Endothelial cell of umbilical vein (primary cell): ENCODE data around the gene POU6F2. TPM values are rescaled to one million over a fixed set of nuclear protein-coding genes. Genes with fewer than 3 reads are reported as not detected.

Source experiments
- BruUV-seq: library from RNA; stranded (reverse); fragments of 400-500 nt; replicated peaks from 2 replicates; lab custom pipeline; 2021; lab: Mats Ljungman, UMichigan
- CTCF ChIA-PET: fragments of 300-600, 350-600 bp; sonication (Branson Sonifier 250); formaldehyde crosslinking; loops from one replicate; lab custom pipeline; 2021; ENCODE audit warnings: antibody characterized with exemption, inconsistent platforms; lab: Charles Lee
- POLR2A ChIA-PET: fragments of 300-600, 350-600 bp; sonication (Branson Sonifier 250); formaldehyde crosslinking; loops from one replicate; lab custom pipeline; 2021; ENCODE audit warnings: antibody characterized with exemption, inconsistent platforms; lab: Charles Lee
- DNase-seq: peaks from one replicate; pipeline ENCODE4 v3.0.0-alpha.2; 2011; ENCODE audit warnings: low read depth, low spot score
- FAIRE-seq: peaks from 2 replicates; lab custom pipeline; 2011; peaks lifted over from hg19 to GRCh38; lab: Jason Lieb, UNC
- H2AFZ ChIP-seq: 2 replicates; pipeline ENCODE4 v1.6.0; 2012; ENCODE audit warnings: low read depth, low read length, control low read depth, inconsistent platforms
- H3K27ac ChIP-seq: 2 replicates; pipeline ENCODE4 v1.5.1; 2011; ENCODE audit warnings: low read depth, mild to moderate bottlenecking, control low read depth, low read length, moderate library complexity; ENCODE audit not compliant: insufficient read depth
- H3K27me3 ChIP-seq, 2 experiments: 2 replicates each; pipeline versions ENCODE4 v1.6.0 to v1.6.1; 2011; ENCODE audit warnings: low read length in 2 of 2, mixed read lengths in 1 of 2; ENCODE audit not compliant: control insufficient read depth in 2 of 2, insufficient read depth in 2 of 2
- H3K36me3 ChIP-seq, 2 experiments: 2 replicates in 1 of 2; 3 replicates in 1 of 2; pipeline ENCODE4 v1.5.1; 2011; ENCODE audit warnings: low read length in 2 of 2, mild to moderate bottlenecking in 1 of 2, moderate library complexity in 1 of 2; ENCODE audit not compliant: control insufficient read depth in 2 of 2, insufficient read depth in 2 of 2; ENCODE audit errors: extremely low read depth in 1 of 2
- H3K4me1 ChIP-seq: 3 replicates; pipeline ENCODE4 v1.5.1; 2011; ENCODE audit warnings: mild to moderate bottlenecking, low read length; ENCODE audit not compliant: control insufficient read depth, insufficient read depth; ENCODE audit errors: extremely low read depth
- H3K4me2 ChIP-seq: 2 replicates; pipeline ENCODE4 v1.6.1; 2011; ENCODE audit warnings: low read length, control low read depth, mixed read lengths; ENCODE audit not compliant: insufficient read depth
- H3K4me3 ChIP-seq, 3 experiments: fragments of 200-600 bp in 1 of 3; sonication (generic), shearing (Covaris generic) in 1 of 3; replicated peaks in 1 of 3; 2 replicates each; pipeline ENCODE4 v1.5.1; 2011 to 2016; ENCODE audit warnings: control low read depth in 3 of 3, low read length in 3 of 3, mild to moderate bottlenecking in 2 of 3, inconsistent platforms in 1 of 3, low read depth in 1 of 3, moderate library complexity in 1 of 3; ENCODE audit not compliant: insufficient read depth in 1 of 3
- H3K79me2 ChIP-seq: 2 replicates; pipeline ENCODE4 v1.6.0; 2012; ENCODE audit warnings: low read length, inconsistent platforms; ENCODE audit not compliant: control insufficient read depth, insufficient read depth
- H3K9ac ChIP-seq: replicated peaks from 2 replicates; pipeline ENCODE3; 2011; ENCODE audit warnings: low read length, control low read depth; ENCODE audit not compliant: insufficient read depth; ENCODE audit errors: extremely low read depth
- H3K9me1 ChIP-seq: replicated peaks from 3 replicates; pipeline ENCODE4 v1.6.0; 2011; ENCODE audit warnings: mild to moderate bottlenecking, low read length; ENCODE audit not compliant: control insufficient read depth, insufficient read depth; ENCODE audit errors: extremely low read depth
- H3K9me3 ChIP-seq: replicated peaks from 2 replicates; pipeline ENCODE4 v1.5.1; 2012; ENCODE audit warnings: low read length, inconsistent platforms; ENCODE audit not compliant: control insufficient read depth, insufficient read depth
- H4K20me1 ChIP-seq: replicated peaks from 2 replicates; pipeline ENCODE3; 2011; ENCODE audit warnings: mild to moderate bottlenecking, low read length; ENCODE audit not compliant: control insufficient read depth, insufficient read depth; ENCODE audit errors: extremely low read depth
- EZH2 ChIP-seq: IDR thresholded peaks from 2 replicates; pipeline ENCODE4 v1.6.1; 2012; ENCODE audit warnings: borderline replicate concordance, low read depth, mild to moderate bottlenecking, moderate library complexity, low read length, inconsistent platforms; ENCODE audit not compliant: severe bottlenecking
- FOS ChIP-seq: IDR thresholded peaks from 2 replicates; pipeline ENCODE4 v1.6.1; 2011; ENCODE audit warnings: mild to moderate bottlenecking, low read length, moderate library complexity, borderline replicate concordance; ENCODE audit not compliant: insufficient read depth
- GATA2 ChIP-seq: IDR thresholded peaks from 2 replicates; pipeline ENCODE4 v1.7.0; 2011; ENCODE audit warnings: low read depth, mild to moderate bottlenecking, moderate library complexity, mixed read lengths, low read length; ENCODE audit not compliant: insufficient read length, insufficient read depth
- JUN ChIP-seq: IDR thresholded peaks from 2 replicates; pipeline ENCODE4 v1.6.1; 2011; ENCODE audit warnings: borderline replicate concordance, low read depth; ENCODE audit not compliant: insufficient read length, insufficient read depth
- MYC ChIP-seq: IDR thresholded peaks from one replicate; pipeline ENCODE4 v1.6.1; 2011; ENCODE audit warnings: mild to moderate bottlenecking, low read depth, low read length
- POLR2A ChIP-seq: IDR thresholded peaks from 2 replicates; pipeline ENCODE4 v1.6.1; 2012; ENCODE audit warnings: low read depth, mild to moderate bottlenecking, control low read depth, low read length
- POLR2AphosphoS5 ChIP-seq: IDR thresholded peaks from 2 replicates; pipeline ENCODE4 v1.6.1; 2012; ENCODE audit warnings: low read depth, mild to moderate bottlenecking, control low read depth, low read length, moderate library complexity; ENCODE audit not compliant: insufficient read depth
- dilution Hi-C: fragments of 300-500 bp; cut with MboI; formaldehyde crosslinking; loops from one replicate; pipeline ENCODE4 v1.15.0; 2019; ENCODE audit warnings: low sequenced_read_pairs; ENCODE audit not compliant: extremely low pct_ligation_motif_present
- intact Hi-C: fragments of 100-400 bp; cut with micrococcal nuclease; formaldehyde crosslinking; loops from one replicate; pipeline ENCODE4 v1.10.0; 2022
- polyA plus RNA-seq, 4 experiments: library from polyadenylated mRNA; depleted of rRNA in 3 of 4; stranded (reverse) in 3 of 4; unstranded in 1 of 4; fragments of >200 nt; gene quantifications; 2 replicates each; pipeline versions ENCODE4 v1.2.1 to v1.2.3, GENCODE V29; 2011 to 2012; ENCODE audit warnings: missing spikeins in 1 of 4
- total RNA-seq: library from RNA; stranded (reverse); gene quantifications from 2 replicates; pipeline ENCODE4 v1.2.3, GENCODE V29; 2021
- TF ChIP-seq, protein P1 (sequence below): IDR thresholded peaks from 2 replicates; pipeline ENCODE4 v1.6.1; 2011; ENCODE audit not compliant: insufficient read depth, insufficient read length
- TF ChIP-seq, protein P2 (sequence below), 2 donors: IDR thresholded peaks; 1 replicate in 1 of 2; 2 replicates in 1 of 2; pipeline ENCODE4 v1.5.1; 2011; ENCODE audit warnings: low read length in 2 of 2, mild to moderate bottlenecking in 2 of 2, moderate library complexity in 2 of 2, control low read depth in 1 of 2, inconsistent platforms in 1 of 2, low read depth in 1 of 2; ENCODE audit not compliant: insufficient read depth in 1 of 2; ENCODE audit errors: extremely low read depth in 1 of 2

The POU6F2 gene
- total and polyA plus RNA-seq, 2 donors (not counting 3 experiments of a cell fraction or from before 2014, with no cell fraction given) = 0.29 TPM; not detected in 1

DNA sequence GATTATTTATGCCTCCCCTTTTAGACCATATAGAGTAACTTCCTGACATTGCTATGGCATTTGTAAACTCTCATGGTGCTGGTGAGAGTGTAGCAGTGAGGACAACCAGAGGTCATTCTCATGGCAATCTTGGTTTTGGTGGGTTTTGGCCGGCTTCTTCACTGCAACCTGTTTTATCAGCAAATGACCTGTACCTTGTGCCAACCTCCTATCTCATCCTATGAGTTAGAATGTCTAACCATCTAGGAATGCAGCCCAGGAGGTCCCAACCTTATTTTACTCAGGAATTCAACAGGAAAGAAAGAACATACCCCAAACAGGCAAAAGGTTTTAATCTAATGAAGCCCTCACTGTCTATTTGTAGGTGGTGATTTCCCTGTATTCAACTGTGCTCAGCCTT, 383.1 kb downstream of the POU6F2 start:
- DNase-seq (no peak), FAIRE-seq (no peak)
- Histone ChIP-seq H2AFZ (no peak overlapping the region), H3K4me1 (no peaks in the 10 kb centered on the region), H4K20me1 (no peaks in the 10 kb centered on the region), H3K36me3 (no peaks in the 10 kb centered on the region), H3K9me1 (no peaks in the 10 kb centered on the region), H3K27ac (no peak overlapping the region), H3K9me3 (no peaks in the 10 kb centered on the region), H3K4me2 (no peak overlapping the region), H3K4me3 (no peak overlapping the region), H3K27me3 (no peaks in the 10 kb centered on the region), H3K79me2 (no peaks in the 10 kb centered on the region), H3K9ac (no peak overlapping the region)
- CTCF ChIA-PET = no interaction called here
- POLR2A ChIA-PET = no interaction called here
- dilution Hi-C loops (no loop called here), intact Hi-C loops (no loop called here)
- no peak for TF ChIP-seq POLR2A
- no peak for TF ChIP-seq FOS
- TF ChIP-seq, protein P1, sequence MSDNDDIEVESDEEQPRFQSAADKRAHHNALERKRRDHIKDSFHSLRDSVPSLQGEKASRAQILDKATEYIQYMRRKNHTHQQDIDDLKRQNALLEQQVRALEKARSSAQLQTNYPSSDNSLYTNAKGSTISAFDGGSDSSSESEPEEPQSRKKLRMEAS = no peak
- TF ChIP-seq JUN = no peak
- TF ChIP-seq MYC = no peak
- TF ChIP-seq, protein P2, sequence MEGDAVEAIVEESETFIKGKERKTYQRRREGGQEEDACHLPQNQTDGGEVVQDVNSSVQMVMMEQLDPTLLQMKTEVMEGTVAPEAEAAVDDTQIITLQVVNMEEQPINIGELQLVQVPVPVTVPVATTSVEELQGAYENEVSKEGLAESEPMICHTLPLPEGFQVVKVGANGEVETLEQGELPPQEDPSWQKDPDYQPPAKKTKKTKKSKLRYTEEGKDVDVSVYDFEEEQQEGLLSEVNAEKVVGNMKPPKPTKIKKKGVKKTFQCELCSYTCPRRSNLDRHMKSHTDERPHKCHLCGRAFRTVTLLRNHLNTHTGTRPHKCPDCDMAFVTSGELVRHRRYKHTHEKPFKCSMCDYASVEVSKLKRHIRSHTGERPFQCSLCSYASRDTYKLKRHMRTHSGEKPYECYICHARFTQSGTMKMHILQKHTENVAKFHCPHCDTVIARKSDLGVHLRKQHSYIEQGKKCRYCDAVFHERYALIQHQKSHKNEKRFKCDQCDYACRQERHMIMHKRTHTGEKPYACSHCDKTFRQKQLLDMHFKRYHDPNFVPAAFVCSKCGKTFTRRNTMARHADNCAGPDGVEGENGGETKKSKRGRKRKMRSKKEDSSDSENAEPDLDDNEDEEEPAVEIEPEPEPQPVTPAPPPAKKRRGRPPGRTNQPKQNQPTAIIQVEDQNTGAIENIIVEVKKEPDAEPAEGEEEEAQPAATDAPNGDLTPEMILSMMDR (IDR thresholded peaks at IDR 0.05; ENCODE audit: extremely low read depth in 1 of 2, insufficient read depth in 1 of 2, low read depth in 1 of 2, low read length in 2 of 2) = no peak
- no peak for TF ChIP-seq POLR2AphosphoS5
- no peak for TF ChIP-seq GATA2
- no peak for TF ChIP-seq EZH2
- no TSS peak for BruUV-seq
